NOMO-1 treated with dmso at 0.1 percent for 144 hours (cell line): Measurements from ENCODE around the gene CEP170.

Experiments used
- DNase-seq: peaks from one replicate; lab custom pipeline; 2025; ENCODE audit not compliant: unreplicated experiment; lab: John Stamatoyannopoulos, UW

Gene CEP170

DNA sequence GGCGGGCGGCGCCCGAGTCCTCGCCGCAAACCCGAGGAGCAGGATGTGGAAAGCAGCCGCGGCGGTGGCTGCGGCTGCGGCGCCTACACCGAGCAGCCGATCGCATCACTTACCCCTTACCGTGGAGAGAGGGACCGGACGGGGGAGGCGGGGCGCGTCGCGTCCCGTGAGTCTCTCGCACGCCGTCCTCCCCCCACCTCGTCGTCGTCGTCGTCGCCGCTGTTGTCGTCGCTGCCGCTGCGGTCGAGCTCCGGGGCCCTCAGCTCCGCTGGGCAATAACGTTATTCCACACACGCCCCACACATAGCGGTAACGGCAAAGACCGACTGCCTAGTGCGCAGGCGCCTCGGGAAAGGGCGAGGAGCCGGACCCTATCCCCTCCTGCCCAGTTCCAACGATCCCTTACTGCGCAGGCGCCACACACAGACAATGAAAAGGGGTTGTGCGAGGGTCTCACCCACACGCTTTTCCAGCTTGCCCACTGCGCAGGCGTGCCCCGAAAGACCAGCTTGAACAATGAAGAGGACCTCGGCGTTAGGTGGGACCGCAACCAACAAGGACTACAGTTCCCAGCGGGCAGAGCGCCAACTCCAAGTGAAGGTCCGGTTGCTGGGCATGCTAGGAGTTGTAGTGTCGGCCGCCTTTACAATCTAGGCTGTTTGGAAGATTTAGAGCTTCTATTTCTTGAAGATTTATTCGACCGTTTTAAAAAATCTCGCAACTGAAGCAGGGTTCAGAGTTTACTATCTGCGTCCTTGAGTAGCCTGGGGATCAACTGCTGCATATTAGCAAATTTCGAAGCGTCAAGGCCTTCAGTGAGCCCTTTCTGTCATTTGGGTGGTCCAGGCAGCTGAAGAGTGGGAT, at the start of gene CEP170:
Gene CEP170, minus strand, starts transcription at position 355 of the 864 bp plus-strand sequence. CDS start 30,001 bp downstream, outside the sequence.
- DNase-seq, result peak; percentile 90

- no peak for DNase-seq
These were observed 46.0 kb upstream of the CEP170 start for GRCh38 chr1:243301059-243301458.

- DNase-seq, result no peak
These were observed 44.0 kb upstream of the CEP170 start for GRCh38 chr1:243299069-243299468.

DNA sequence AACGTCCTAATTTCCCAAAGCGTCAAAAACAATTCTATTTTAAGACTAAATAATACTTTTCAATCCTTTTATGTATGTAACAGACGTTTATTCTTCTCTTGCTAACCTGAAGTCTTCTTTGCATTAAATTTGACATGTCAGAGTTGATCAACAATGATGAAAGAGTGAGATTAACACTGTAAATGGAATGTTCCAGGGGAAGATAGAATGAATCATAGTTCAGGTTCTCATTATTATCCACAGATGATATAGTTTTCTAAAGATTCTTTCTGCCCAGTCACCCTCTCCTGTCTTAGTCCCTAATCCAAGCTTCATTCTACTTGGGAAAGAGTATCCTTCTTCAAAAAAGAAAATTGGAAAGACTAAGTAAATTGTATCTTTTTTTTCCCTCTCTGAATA, 39.6 kb upstream of the CEP170 start:
- no peak for DNase-seq

DNA sequence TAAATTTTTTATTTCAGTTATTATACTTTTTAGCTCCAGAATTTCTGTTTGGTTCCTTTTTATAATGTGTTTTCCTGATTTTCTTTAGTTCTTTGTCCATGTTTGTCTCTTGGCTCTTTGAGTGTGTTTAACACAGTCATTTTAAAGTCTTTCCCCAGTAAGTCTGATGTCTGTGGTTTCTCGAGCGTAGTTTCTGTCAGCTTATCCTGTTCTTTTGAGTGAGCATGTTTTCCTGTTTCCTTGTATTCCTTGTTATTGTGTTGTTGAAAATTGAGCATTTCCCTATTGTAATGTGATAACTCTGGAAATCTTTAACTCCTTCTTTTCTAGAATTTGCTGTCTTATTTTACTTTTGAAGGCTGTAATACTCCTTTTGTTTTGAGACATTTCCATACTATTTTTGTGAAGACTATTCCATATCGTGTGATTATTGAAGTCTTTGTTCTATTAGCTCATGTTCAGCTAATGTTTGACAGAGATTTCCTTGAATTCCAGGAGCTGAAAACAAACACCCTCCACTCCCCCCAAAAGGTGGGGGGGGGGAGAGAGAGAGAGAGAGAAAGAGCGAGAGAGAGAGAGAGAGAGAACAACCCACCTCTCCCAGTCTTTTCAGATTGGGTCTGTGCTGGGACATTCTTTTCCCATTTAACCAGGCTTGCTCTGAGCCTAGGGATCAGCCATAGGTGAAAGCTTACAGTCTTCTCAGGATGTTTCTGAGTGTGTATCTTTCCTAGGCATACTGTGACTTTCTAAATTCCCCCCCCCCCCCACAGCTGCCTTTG, 39.1 kb upstream of the CEP170 start:
- DNase-seq, result no peak

GRCh38 chr1:243292117-243292516, 37.0 kb upstream of the CEP170 start:
- no peak for DNase-seq

- DNase-seq, result no peak
These were observed 36.2 kb upstream of the CEP170 start for GRCh38 chr1:243291292-243291691.

DNA sequence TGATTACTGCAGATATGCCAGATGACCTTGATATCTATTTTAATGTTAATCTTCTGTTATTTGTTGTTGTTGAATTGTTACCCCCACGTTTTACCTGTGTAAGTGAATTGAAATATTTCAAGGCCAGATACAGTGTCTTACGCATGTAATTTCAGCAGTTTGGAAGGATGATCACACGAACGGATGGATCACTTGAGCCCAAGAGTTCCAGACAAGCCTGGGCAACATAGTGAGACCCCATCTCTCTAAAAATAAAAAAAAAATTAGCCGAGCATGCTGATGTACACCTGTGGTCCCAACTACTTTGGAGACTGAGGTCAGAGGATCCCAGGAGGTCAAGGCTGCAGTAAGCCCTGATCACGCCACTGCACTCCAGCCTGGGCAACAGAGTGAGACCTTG, 33.0 kb upstream of the CEP170 start:
- no peak for DNase-seq

DNA sequence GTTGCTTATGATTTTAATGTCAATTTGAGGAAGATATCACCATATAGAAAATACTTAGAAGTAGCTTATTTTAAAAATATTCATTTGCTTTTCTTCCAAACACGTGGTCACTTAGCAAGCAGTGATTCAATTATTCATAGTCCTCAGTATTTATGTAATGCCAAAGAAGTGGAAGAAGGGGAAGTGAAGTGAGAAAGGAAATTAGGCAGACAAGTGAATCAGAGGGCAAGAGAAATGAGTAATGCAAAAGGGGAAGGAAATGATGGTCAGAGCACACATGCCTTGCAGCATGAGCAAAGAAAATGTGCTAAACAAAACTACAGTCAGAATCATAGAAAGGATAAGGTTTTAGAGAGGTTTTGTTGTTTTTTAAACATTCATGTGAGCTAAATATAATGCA, 32.6 kb upstream of the CEP170 start:
- peak; percentile 84 for DNase-seq

DNA sequence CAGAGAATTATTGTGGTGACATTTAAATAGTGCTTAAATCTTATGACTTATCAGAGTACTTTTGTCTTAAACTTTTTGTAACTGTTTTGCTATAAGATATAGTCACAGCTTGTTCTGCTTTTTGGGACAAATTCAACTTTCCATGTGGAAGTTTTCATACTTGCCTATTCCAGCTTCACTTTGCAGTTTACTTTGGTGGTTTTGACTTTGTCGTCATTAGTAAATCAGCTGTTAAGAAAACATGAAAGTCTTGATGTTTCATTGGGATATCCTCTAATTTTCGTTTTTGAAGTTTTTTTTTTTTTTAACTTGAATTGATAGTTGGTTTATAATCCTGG, 32.0 kb upstream of the CEP170 start:
- DNase-seq, result no peak

DNA sequence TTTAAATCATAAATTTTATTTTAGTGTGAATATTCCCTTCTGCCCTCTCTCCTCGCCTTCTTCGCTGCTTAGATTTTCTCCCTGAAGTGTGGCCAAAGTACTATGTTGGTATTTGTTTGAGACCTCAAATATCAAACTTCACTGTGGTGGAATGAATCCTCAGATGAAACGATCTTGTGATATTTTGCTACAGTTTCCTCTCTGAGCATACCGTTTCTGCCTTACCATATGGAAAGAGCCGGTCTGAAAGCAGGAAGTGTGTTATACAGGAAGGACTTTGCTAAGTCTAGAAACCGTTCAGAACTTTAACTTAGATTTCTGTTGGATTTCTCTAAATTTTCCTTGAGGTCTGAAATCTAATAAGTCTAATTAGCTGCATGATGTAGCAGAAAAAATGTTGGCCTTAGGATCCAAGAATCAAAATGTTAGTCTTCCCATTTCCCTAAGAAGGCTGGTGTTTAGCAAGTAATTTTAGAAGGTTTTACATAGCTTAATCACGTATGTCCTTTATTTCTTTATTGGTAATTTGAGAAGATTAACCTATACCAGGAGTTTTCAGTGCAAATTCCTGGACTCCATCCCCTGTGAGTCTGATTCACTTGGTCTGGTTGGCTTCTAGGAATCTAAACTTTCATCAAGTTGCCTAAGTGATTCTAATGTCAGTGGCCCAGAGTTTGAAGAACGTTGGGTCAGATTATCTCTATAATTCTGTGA, 31.5 kb upstream of the CEP170 start:
- peak; percentile 25 for DNase-seq

DNA sequence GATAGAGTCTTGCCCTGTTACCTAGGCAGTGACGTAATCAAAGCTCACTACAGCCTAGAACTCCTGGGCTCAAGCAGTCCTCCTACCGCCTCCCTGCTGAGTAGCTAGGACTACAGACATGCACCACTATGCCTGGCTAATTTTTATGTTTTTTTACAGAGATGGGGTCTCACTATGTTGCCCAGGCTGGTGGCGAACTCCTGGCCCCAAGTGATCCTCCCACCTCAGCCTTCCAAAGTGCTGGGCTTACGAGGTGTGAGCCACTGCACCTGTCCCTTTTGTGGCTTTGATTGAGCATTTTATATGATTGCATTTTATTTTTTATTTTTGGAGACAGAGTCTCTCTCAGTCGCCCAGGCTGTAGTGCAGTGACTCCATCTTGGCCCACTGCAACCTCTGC, 26.6 kb upstream of the CEP170 start:
- no peak for DNase-seq

DNA sequence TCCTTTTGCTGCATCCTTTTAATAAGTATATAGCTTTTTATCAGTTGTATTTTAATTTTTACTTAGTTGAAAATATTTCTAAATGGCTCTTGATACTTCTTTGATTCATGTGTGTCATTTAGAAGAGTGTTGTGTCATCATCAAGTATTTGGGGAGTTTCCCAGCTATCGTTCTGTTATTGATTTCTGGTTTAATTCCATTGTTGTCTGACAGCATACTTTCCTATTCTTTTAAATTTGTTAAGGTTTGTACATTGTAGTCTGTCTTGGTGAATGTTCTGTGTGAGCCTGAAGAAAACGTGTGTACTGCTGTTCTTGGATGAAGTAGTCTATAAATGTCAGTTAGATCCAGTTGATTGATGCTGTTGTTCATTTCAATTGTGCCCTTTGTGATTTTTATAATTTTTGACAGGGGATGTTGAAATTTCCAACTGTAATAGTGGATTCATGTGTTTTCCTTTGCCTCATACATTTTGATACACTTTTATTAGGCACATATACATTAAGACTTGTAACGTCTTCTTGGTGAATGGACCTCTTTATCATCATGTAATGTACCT, 25.6 kb upstream of the CEP170 start:
- no peak for DNase-seq

DNA sequence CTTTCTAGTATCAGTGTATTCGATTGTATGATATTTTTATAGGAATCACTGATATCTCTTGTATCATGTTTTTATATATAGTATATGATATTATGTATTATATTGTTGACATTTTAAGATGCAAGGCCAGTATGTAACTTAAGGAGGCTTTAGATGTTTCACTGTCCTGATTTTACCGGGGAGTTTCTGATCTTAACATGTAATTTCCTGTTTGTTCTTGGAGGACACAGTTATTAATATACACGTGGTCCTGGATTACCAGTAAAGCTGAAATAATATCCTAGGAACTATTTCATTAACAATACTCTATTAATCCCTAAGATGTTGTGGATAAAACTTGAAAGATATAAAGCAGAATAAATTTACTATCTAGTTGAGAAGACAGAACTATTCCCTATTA, 20.2 kb upstream of the CEP170 start:
- DNase-seq, result no peak

GRCh38 chr1:243273945-243274344, 18.9 kb upstream of the CEP170 start:
- DNase-seq, result no peak

GRCh38 chr1:243273506-243273905, 18.4 kb upstream of the CEP170 start:
- DNase-seq, result no peak

GRCh38 chr1:243272401-243272800, 17.3 kb upstream of the CEP170 start:
- DNase-seq, result no peak

GRCh38 chr1:243271996-243272395, 16.9 kb upstream of the CEP170 start:
- no peak for DNase-seq

DNA sequence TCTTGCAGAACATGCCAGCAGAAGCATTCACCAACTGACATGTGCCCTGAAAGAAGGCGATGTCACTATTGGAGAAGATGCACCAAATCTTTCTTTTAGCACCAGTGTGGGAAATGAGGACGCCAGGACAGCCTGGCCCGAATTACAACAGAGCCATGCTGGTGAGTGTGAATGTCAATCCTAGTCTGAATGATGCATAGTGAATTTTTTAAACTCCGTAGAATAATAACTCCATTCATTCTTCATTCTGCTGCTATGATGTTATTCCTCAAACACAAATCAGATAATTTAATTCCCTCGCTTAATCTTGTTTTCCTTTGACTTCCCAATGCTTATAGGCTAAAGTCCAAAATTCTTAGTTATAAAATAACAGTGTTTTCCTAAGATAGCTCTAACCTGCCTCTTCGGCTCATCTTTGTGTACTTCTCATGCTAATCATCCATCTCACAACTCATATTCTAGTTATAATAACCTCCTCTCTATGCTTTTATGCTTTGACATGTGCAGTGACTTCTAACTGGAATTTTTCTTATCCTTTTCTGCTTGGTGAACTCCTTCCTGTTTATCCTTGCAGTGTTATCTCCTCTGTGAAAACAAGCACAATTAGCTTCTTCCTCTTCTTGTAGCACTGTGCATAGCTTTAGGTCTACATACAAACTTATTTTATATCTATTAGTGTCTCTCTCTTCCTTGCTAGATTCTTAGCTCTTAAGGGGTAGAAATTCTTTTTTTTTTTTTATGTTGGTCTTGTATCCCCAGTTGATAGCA, 15.2 kb upstream of the CEP170 start:
- DNase-seq, result no peak

DNA sequence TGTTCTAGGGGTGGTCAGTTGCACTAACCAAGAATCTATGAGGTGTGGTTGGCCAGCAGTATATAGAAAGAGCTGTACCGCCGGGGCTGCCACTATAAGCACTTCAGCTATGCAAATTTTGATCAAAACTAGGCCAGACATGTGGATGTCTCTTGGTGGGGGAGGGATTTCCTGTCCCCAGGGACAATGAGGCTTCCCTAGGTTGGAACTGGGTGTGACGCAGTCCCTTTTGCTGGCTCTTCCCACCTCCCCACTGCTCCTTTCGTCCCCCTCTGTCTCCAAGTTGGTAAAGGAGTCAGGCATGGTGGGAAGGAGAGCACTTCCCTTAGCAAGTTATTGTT, 14.3 kb upstream of the CEP170 start:
- DNase-seq, result no peak
